ENCODE results near the gene TTC27.

GRCh38 chr2:32865399-32866068 lies 237.7 kb downstream of the TTC27 start:
- TF ChIP-seq CTCF (optimal IDR thresholded peaks at IDR 0.05 in 1 of 3, IDR thresholded peaks at IDR 0.05 in 1 of 3, conservative IDR thresholded peaks at IDR 0.05 in 1 of 3; ENCODE audit: extremely low read depth in 1 of 3, insufficient read depth in 2 of 3, low read length in 3 of 3) (no peak), EZH2 (IDR thresholded peaks at IDR 0.05; ENCODE audit: low read length) (no peak)

Data from keratinocyte (primary cell).